Endodermal cell (in vitro differentiated cells): ENCODE results near the gene FYN. TPM values are rescaled to one million over a fixed set of nuclear protein-coding genes. Genes with fewer than 3 reads are reported as not detected.

Experiments used
- DNase-seq: peaks from one replicate; pipeline ENCODE4 v3.0.0-alpha.2; 2017
- H3K27ac ChIP-seq: 2 replicates; pipeline ENCODE4 v1.5.1; 2013; ENCODE audit warnings: mild to moderate bottlenecking, low read depth, low read length, moderate library complexity
- H3K27me3 ChIP-seq: 2 replicates; pipeline ENCODE4 v1.6.1; 2013; ENCODE audit warnings: mild to moderate bottlenecking, low read length, moderate library complexity; ENCODE audit not compliant: insufficient read depth, control insufficient read depth, poor library complexity, severe bottlenecking
- H3K36me3 ChIP-seq: 2 replicates; pipeline ENCODE4 v1.7.0; 2013; ENCODE audit warnings: mild to moderate bottlenecking, low read length, moderate library complexity; ENCODE audit not compliant: control insufficient read depth, insufficient read depth
- H3K4me1 ChIP-seq: one replicate; pipeline ENCODE4 v1.7.0; 2013; ENCODE audit warnings: low read length; ENCODE audit not compliant: control insufficient read depth, insufficient read depth
- H3K4me3 ChIP-seq: 2 replicates; pipeline ENCODE4 v1.5.1; 2013; ENCODE audit warnings: mild to moderate bottlenecking, low read length, moderate library complexity
- H3K9ac ChIP-seq: 2 replicates; pipeline ENCODE4 v1.6.1; 2013; ENCODE audit warnings: mild to moderate bottlenecking, low read length, moderate library complexity; ENCODE audit not compliant: poor library complexity, severe bottlenecking; ENCODE audit errors: extremely low read depth
- H3K9me3 ChIP-seq: 2 replicates; pipeline ENCODE4 v1.6.1; 2013; ENCODE audit warnings: mild to moderate bottlenecking, low read length, moderate library complexity; ENCODE audit not compliant: control insufficient read depth
- H3K27ac Mint-ChIP-seq: 2 replicates; pipeline ENCODE4 v1.8.0; 2020; ENCODE audit warnings: mixed read lengths
- H3K27me3 Mint-ChIP-seq: 2 replicates; pipeline ENCODE4 v1.8.0; 2021; ENCODE audit warnings: mild to moderate bottlenecking, mixed read lengths; ENCODE audit not compliant: insufficient read depth
- H3K36me3 Mint-ChIP-seq: 2 replicates; pipeline ENCODE4 v1.8.0; 2020; ENCODE audit warnings: low read depth, mixed read lengths
- H3K4me1 Mint-ChIP-seq: 2 replicates; pipeline ENCODE4 v1.8.0; 2020; ENCODE audit warnings: mixed read lengths
- H3K4me3 Mint-ChIP-seq: 2 replicates; pipeline ENCODE4 v1.8.0; 2020; ENCODE audit warnings: mild to moderate bottlenecking, moderate library complexity, mixed read lengths
- H3K9me3 Mint-ChIP-seq: 2 replicates; pipeline ENCODE4 v1.8.0; 2020; ENCODE audit warnings: mild to moderate bottlenecking, mixed read lengths
- CTCF ChIP-seq: fragments of 200-600 bp; sonication (generic); conservative IDR thresholded peaks from 2 replicates; pipeline ENCODE4 v1.5.0; 2021; ENCODE audit warnings: antibody characterized with exemption, mild to moderate bottlenecking
- WGBS, 2 experiments: methylation state at CpG; one replicate each; pipeline versions ENCODE4 v1.1.5 to v1.1.7; 2013; ENCODE audit warnings: missing lambda C conversion rate in 2 of 2, mixed read lengths in 1 of 2; ENCODE audit not compliant: insufficient coverage in 1 of 2, insufficient read length in 1 of 2; 5-methylcytosine and 5-hydroxymethylcytosine counted together
- total RNA-seq, 2 donors: library from RNA; stranded (reverse); fragmentation: NEBNext Ultra II Directional in 1 of 2; extraction: Animal tissue kit (Norgen Biotek cat#: 25700) in 1 of 2; gene quantifications; 2 replicates in 1 of 2; 3 replicates in 1 of 2; pipeline ENCODE4 v1.2.1, GENCODE V29; 2021

The FYN gene
- total RNA-seq, 2 donors from 2014 or later, result 70.0 to 96.4 TPM

GRCh38 chr6:111650049-111650448, 223.2 kb downstream of the FYN start:
- DNase-seq, result no peak
- Histone ChIP-seq H3K27ac (no peak overlapping the region), H3K27me3 (no peaks in the 10 kb centered on the region), H3K9me3 (peaks cover 3% of the 10 kb centered on the region), H3K9ac (no peak overlapping the region), H3K36me3 (no peaks in the 10 kb centered on the region), H3K4me1 (no peaks in the 10 kb centered on the region), H3K4me3 (no peak overlapping the region)
- no peak overlapping the region for H3K4me3 Mint-ChIP-seq
- 81 to 84% methylated on average over 7 to 9 of the region's 9 CpGs for WGBS, 2 experiments
- H3K36me3 Mint-ChIP-seq, result no peaks in the 10 kb centered on the region
- H3K27ac Mint-ChIP-seq, result no peak overlapping the region
- H3K9me3 Mint-ChIP-seq, result peaks cover 6% of the 10 kb centered on the region
- TF ChIP-seq CTCF, result no peak
- no peaks in the 10 kb centered on the region for H3K27me3 Mint-ChIP-seq
- peaks cover 11% of the 10 kb centered on the region for H3K4me1 Mint-ChIP-seq

GRCh38 chr6:111648100-111648499, 225.2 kb downstream of the FYN start:
- no peak overlapping the region for H3K4me3 Mint-ChIP-seq
- H3K36me3 ChIP-seq, result no peaks in the 10 kb centered on the region
- peaks cover 6% of the 10 kb centered on the region for H3K9me3 Mint-ChIP-seq
- no peak overlapping the region for H3K9ac ChIP-seq
- H3K36me3 Mint-ChIP-seq, result no peaks in the 10 kb centered on the region
- H3K27me3 Mint-ChIP-seq, result no peaks in the 10 kb centered on the region
- DNase-seq, result no peak
- H3K4me1 Mint-ChIP-seq, result peaks cover under 1% of the 10 kb centered on the region
- no peak for TF ChIP-seq CTCF
- no peak overlapping the region for H3K27ac ChIP-seq
- H3K27ac Mint-ChIP-seq, result no peak overlapping the region
- H3K4me1 ChIP-seq, result no peaks in the 10 kb centered on the region
- no peaks in the 10 kb centered on the region for H3K27me3 ChIP-seq
- peaks cover 3% of the 10 kb centered on the region for H3K9me3 ChIP-seq
- H3K4me3 ChIP-seq, result no peak overlapping the region
- WGBS, 2 experiments, result 90 to 100% methylated on average over 3 to 5 of the region's 5 CpGs

GRCh38 chr6:111646942-111647341, 226.3 kb downstream of the FYN start:
- no peaks in the 10 kb centered on the region for H3K4me1 Mint-ChIP-seq
- Histone ChIP-seq H3K9me3 (peaks cover 3% of the 10 kb centered on the region), H3K36me3 (no peaks in the 10 kb centered on the region), H3K4me3 (no peak overlapping the region), H3K4me1 (no peaks in the 10 kb centered on the region), H3K9ac (no peak overlapping the region), H3K27ac (no peak overlapping the region), H3K27me3 (no peaks in the 10 kb centered on the region)
- no peak for DNase-seq
- no peaks in the 10 kb centered on the region for H3K36me3 Mint-ChIP-seq
- H3K4me3 Mint-ChIP-seq, result no peak overlapping the region
- H3K9me3 Mint-ChIP-seq, result peaks cover 6% of the 10 kb centered on the region
- TF ChIP-seq CTCF, result no peak
- WGBS, 2 experiments, result 93% methylated on average over 8 of the region's 8 CpGs
- H3K27ac Mint-ChIP-seq, result no peak overlapping the region
- no peaks in the 10 kb centered on the region for H3K27me3 Mint-ChIP-seq
